Panc1 (cell line): ENCODE data around the gene F8A1. TPM values are rescaled to one million over a fixed set of nuclear protein-coding genes. Genes with fewer than 3 reads are reported as not detected.
"Not testable (repeated sequence)": the region's sequence is repeated elsewhere in the genome, so short reads cannot be mapped to it uniquely, and the experiment has no call there.

ENCODE experiments used
- ATAC-seq: fragments of 200-7000 bp; cut with Tn5 transposase; 2 replicates; pipeline ENCODE4 v1.9.1; 2020; ENCODE audit warnings: mild to moderate bottlenecking, moderate library complexity
- BruUV-seq: library from RNA; stranded (reverse); fragments of 400-500 nt; replicated peaks from 2 replicates; lab custom pipeline; 2021; lab: Mats Ljungman, UMichigan
- CTCF ChIA-PET: fragments of 300-600 bp; sonication (Branson Sonifier 250); formaldehyde crosslinking; loops from one replicate; lab custom pipeline; 2022; ENCODE audit warnings: antibody characterized with exemption; lab: Charles Lee
- POLR2A ChIA-PET: fragments of 300-600 bp; sonication (Branson Sonifier 250); formaldehyde crosslinking; loops from one replicate; lab custom pipeline; 2022; ENCODE audit warnings: antibody characterized with exemption; lab: Charles Lee
- DNase-seq: peaks from one replicate; pipeline ENCODE4 v3.0.0-alpha.2; 2010; ENCODE audit warnings: low read depth, low spot score
- H3K27ac ChIP-seq: 2 replicates; pipeline ENCODE4 v1.5.1; 2011; ENCODE audit warnings: mild to moderate bottlenecking, low read length, inconsistent platforms
- H3K27me3 ChIP-seq: fragments of 200-500 bp; sonication (Bioruptor generic); 2 replicates; pipeline ENCODE4 v1.6.0; 2014; ENCODE audit warnings: low read length, inconsistent platforms; ENCODE audit not compliant: control insufficient read depth, insufficient read depth
- H3K36me3 ChIP-seq: fragments of 200-500 bp; sonication (Bioruptor generic); 2 replicates; pipeline ENCODE4 v1.5.1; 2014; ENCODE audit warnings: inconsistent platforms, mild to moderate bottlenecking, low read length, moderate library complexity; ENCODE audit not compliant: control insufficient read depth, insufficient read depth
- H3K4me1 ChIP-seq: 2 replicates; pipeline ENCODE4 v1.5.1; 2011; ENCODE audit warnings: inconsistent platforms, mild to moderate bottlenecking, low read length, moderate library complexity; ENCODE audit not compliant: control insufficient read depth, insufficient read depth
- H3K4me3 ChIP-seq, 2 experiments: 2 replicates each; pipeline ENCODE4 v1.5.1; 2011 to 2012; ENCODE audit warnings: low read depth in 2 of 2, low read length in 2 of 2, mild to moderate bottlenecking in 2 of 2, inconsistent platforms in 1 of 2, moderate library complexity in 1 of 2
- H3K9me3 ChIP-seq: fragments of 200-500 bp; sonication (Bioruptor generic); 2 replicates; pipeline ENCODE4 v1.5.1; 2014; ENCODE audit warnings: low read depth, mild to moderate bottlenecking, inconsistent platforms, low read length, moderate library complexity; ENCODE audit not compliant: control insufficient read depth, insufficient read depth
- POLR2AphosphoS5 ChIP-seq: IDR thresholded peaks from 2 replicates; pipeline ENCODE4 v1.6.1; 2012; ENCODE audit warnings: mild to moderate bottlenecking, low read depth, low read length, moderate library complexity
- SIN3A ChIP-seq: IDR thresholded peaks from 2 replicates; pipeline ENCODE4 v1.6.1; 2012; ENCODE audit warnings: low read depth, mild to moderate bottlenecking, low read length, moderate library complexity, borderline replicate concordance; ENCODE audit not compliant: insufficient read depth
- TCF7L2 ChIP-seq: IDR thresholded peaks from 2 replicates; pipeline ENCODE4 v1.6.1; 2011; ENCODE audit warnings: mild to moderate bottlenecking, low read depth, low read length, inconsistent platforms
- in situ Hi-C: cut with HindIII; loops from 2 replicates; pipeline ENCODE4 v1.10.0; 2016; ENCODE audit warnings: low sequenced_read_pairs, low pct_unique_long_range_greater_than_20kb
- intact Hi-C: fragments of 100-400 bp; cut with micrococcal nuclease; formaldehyde crosslinking; loops from one replicate; pipeline ENCODE4 v1.10.0; 2022; ENCODE audit not compliant: unreplicated experiment
- total RNA-seq: library from RNA; stranded (reverse); gene quantifications from one replicate; pipeline ENCODE4 v1.2.1, GENCODE V29; 2021; ENCODE audit not compliant: unreplicated experiment
- TF ChIP-seq, protein P1 (sequence below): fragments of 450-650 bp; IDR thresholded peaks from 2 replicates; pipeline ENCODE4 v1.5.1; 2017; ENCODE audit warnings: mild to moderate bottlenecking
- TF ChIP-seq, protein P2 (sequence below), 2 experiments: IDR thresholded peaks; 2 replicates each; pipeline ENCODE4 v1.6.1; 2011 to 2012; ENCODE audit warnings: low read depth in 2 of 2, control low read depth in 1 of 2, low read length in 1 of 2, mild to moderate bottlenecking in 1 of 2, moderate library complexity in 1 of 2; ENCODE audit not compliant: insufficient read depth in 1 of 2

The F8A1 gene
- total RNA-seq, 1 experiment from 2014 or later = 122 TPM

DNA sequence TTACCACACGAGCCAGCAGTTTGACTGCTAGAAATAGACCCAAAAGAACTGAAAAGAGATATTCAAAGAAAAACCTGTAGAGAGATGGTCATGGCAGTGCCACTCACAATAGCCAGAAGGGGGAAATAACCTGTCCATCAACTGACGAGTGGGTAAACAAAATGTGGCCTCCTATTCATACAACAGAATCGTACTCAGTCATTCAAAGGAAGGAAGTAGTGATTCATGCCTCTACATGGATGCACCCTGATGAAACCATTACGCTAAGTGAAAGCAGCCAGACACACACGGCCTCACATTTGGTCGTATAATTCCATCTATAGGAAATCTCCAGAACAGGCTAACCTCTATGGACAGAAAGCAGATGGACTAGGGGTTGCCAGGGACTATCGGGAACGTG is 2.1 kb upstream of the F8A1 start:
- DNase-seq, H3K4me3 ChIP-seq, H3K27me3 ChIP-seq, POLR2A ChIA-PET, H3K36me3 ChIP-seq, in situ Hi-C loops, CTCF ChIA-PET, H3K9me3 ChIP-seq, intact Hi-C loops, BruUV-seq, H3K27ac ChIP-seq, ATAC-seq, H3K4me1 ChIP-seq: not testable (repeated sequence)

DNA sequence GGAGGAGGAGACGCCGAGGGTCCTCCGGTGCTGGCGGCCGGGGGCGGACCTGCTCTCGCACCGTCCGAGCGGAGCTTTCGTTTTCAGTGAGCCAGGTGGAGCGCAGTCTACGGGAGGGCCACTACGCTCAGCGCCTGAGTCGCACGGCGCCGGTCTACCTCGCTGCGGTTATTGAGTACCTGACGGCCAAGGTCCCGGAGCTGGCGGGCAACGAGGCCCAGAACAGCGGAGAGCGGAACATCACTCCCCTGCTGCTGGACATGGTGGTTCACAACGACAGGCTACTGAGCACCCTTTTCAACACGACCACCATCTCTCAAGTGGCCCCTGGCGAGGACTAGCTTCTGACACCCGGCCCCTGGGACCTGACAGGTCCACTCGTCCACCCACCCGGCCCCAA is 1.1 kb upstream of the F8A1 start:
- ATAC-seq, DNase-seq, H3K9me3 ChIP-seq, H3K4me3 ChIP-seq, H3K36me3 ChIP-seq, CTCF ChIA-PET, in situ Hi-C loops, POLR2A ChIA-PET, BruUV-seq, intact Hi-C loops, H3K27ac ChIP-seq, H3K4me1 ChIP-seq, H3K27me3 ChIP-seq: not testable (repeated sequence)

DNA sequence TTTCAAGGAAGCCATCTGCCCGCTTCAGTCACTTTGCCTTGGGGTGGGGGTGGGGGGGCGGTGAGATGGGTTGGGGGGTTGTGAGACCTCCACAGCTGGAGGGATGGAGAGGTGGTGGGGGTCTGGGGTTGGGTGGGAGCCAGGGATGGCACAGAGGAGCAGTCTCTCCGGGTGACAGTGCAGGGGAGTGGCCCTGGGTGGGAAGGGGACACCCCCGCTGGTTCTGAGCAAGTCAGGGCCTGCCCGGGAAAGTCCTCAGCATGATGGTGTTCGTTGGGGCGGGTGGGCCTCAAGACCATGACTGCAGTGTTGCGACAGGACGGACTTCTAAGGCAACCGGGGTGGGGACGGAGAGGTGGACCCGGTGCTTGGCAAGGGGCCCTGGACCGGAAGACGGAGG is 606 bp upstream of the F8A1 start:
- in situ Hi-C loops, H3K4me3 ChIP-seq, H3K4me1 ChIP-seq, DNase-seq, intact Hi-C loops, H3K27ac ChIP-seq, CTCF ChIA-PET, H3K27me3 ChIP-seq, H3K9me3 ChIP-seq, POLR2A ChIA-PET, BruUV-seq, H3K36me3 ChIP-seq: not testable (repeated sequence)
- peak; percentile 9 for ATAC-seq

DNA sequence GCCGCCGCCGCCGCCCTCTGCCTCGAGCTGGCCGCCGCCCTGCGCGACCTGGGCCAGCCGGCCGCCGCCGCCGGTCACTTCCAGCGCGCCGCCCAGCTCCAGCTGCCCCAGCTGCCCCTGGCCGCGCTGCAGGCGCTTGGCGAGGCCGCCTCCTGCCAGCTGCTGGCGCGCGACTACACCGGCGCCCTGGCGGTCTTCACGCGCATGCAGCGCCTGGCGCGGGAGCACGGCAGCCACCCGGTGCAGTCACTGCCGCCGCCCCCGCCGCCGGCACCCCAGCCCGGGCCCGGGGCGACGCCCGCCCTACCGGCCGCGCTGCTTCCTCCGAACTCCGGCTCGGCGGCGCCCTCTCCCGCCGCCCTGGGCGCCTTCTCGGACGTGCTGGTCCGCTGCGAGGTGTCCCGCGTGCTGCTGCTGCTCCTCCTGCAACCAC is 650 bp downstream of the F8A1 start:
- H3K36me3 ChIP-seq, intact Hi-C loops, H3K4me1 ChIP-seq, in situ Hi-C loops, CTCF ChIA-PET, H3K4me3 ChIP-seq, H3K9me3 ChIP-seq, H3K27ac ChIP-seq, H3K27me3 ChIP-seq, DNase-seq, BruUV-seq, POLR2A ChIA-PET: not testable (repeated sequence)
- ATAC-seq = peak; percentile 69

DNA sequence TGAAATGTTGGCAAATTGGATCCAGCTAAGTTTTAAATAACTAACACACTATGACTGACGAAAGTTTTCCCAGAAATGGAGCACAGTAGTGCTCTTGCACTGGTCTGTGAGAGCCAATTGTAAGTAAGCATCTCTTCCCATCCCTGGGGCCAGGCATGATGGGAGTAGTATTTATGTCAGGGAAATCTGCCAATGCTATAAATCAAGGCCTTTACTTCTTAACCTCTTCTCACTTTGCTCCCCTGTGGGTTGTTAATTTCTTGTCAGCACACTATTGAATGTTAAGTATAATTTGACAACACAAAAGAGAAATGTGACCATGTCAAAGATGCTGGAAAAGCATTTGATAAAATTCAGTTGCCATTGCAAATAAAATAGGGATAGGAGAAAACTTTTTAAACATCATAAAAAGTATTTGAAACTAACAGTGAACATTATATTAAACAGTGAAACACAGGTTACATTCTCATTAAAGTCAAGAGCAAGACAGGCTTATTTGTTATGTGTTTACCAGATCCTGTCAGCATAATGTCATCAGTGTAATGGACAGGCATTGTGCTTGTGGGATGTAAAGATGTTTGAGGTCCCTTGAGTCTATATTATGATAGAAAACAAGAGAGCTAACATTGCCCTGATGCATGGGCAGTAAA is 5.0 kb downstream of the F8A1 start:
- Histone ChIP-seq H3K9me3 (no peaks in the 10 kb centered on the region), H3K27ac (no peak overlapping the region), H3K36me3 (no peaks in the 10 kb centered on the region), H3K4me1 (peaks cover 10% of the 10 kb centered on the region; the same call in 1 of the 2 replicates), H3K27me3 (no peaks in the 10 kb centered on the region), H3K4me3 (no peak overlapping the region)
- ATAC-seq (no peak), DNase-seq (no peak)
- no peak for TF ChIP-seq POLR2AphosphoS5
- TF ChIP-seq, protein P1, sequence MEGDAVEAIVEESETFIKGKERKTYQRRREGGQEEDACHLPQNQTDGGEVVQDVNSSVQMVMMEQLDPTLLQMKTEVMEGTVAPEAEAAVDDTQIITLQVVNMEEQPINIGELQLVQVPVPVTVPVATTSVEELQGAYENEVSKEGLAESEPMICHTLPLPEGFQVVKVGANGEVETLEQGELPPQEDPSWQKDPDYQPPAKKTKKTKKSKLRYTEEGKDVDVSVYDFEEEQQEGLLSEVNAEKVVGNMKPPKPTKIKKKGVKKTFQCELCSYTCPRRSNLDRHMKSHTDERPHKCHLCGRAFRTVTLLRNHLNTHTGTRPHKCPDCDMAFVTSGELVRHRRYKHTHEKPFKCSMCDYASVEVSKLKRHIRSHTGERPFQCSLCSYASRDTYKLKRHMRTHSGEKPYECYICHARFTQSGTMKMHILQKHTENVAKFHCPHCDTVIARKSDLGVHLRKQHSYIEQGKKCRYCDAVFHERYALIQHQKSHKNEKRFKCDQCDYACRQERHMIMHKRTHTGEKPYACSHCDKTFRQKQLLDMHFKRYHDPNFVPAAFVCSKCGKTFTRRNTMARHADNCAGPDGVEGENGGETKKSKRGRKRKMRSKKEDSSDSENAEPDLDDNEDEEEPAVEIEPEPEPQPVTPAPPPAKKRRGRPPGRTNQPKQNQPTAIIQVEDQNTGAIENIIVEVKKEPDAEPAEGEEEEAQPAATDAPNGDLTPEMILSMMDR = no peak
- no peak for TF ChIP-seq SIN3A
- TF ChIP-seq TCF7L2 = no peak
- TF ChIP-seq, protein P2, sequence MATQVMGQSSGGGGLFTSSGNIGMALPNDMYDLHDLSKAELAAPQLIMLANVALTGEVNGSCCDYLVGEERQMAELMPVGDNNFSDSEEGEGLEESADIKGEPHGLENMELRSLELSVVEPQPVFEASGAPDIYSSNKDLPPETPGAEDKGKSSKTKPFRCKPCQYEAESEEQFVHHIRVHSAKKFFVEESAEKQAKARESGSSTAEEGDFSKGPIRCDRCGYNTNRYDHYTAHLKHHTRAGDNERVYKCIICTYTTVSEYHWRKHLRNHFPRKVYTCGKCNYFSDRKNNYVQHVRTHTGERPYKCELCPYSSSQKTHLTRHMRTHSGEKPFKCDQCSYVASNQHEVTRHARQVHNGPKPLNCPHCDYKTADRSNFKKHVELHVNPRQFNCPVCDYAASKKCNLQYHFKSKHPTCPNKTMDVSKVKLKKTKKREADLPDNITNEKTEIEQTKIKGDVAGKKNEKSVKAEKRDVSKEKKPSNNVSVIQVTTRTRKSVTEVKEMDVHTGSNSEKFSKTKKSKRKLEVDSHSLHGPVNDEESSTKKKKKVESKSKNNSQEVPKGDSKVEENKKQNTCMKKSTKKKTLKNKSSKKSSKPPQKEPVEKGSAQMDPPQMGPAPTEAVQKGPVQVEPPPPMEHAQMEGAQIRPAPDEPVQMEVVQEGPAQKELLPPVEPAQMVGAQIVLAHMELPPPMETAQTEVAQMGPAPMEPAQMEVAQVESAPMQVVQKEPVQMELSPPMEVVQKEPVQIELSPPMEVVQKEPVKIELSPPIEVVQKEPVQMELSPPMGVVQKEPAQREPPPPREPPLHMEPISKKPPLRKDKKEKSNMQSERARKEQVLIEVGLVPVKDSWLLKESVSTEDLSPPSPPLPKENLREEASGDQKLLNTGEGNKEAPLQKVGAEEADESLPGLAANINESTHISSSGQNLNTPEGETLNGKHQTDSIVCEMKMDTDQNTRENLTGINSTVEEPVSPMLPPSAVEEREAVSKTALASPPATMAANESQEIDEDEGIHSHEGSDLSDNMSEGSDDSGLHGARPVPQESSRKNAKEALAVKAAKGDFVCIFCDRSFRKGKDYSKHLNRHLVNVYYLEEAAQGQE (IDR thresholded peaks at IDR 0.05; ENCODE audit: insufficient read depth in 1 of 2, low read depth in 2 of 2, low read length in 1 of 2) = no peak
- ChIA-PET POLR2A (no interaction called here), CTCF (no interaction called here)
- intact Hi-C loops = no loop called here
- BruUV-seq = no TSS peak
- in situ Hi-C loops = no loop called here
